Fibroblast of villous mesenchyme (primary cell): Measurements from ENCODE around the gene HOMER2. TPM values are rescaled to one million over a fixed set of nuclear protein-coding genes. Genes with fewer than 3 reads are reported as not detected.

Experiments used
- DNase-seq: peaks from one replicate; pipeline ENCODE4 v3.0.0-alpha.2; 2010; ENCODE audit warnings: low read depth
- H3K4me3 ChIP-seq: 2 replicates; pipeline ENCODE4 v1.5.1; 2011; ENCODE audit warnings: low read depth, mild to moderate bottlenecking, low read length
- CTCF ChIP-seq: IDR thresholded peaks from 2 replicates; pipeline ENCODE4 v1.5.1; 2012; ENCODE audit warnings: low read depth, mild to moderate bottlenecking, low read length; ENCODE audit not compliant: insufficient read depth
- total RNA-seq: library from RNA; depleted of rRNA; stranded (reverse); fragments of >200 nt; gene quantifications from 2 replicates; pipeline ENCODE4 v1.2.3, GENCODE V29; 2012

HOMER2 gene
- total RNA-seq, 1 donor: 1.3 TPM

GRCh38 chr15:82840166-82840565, 112.4 kb downstream of the HOMER2 start:
- no peak for DNase-seq
- no peak for TF ChIP-seq CTCF
- no peak overlapping the region for H3K4me3 ChIP-seq

- TF ChIP-seq CTCF: no peak
- no peak overlapping the region for H3K4me3 ChIP-seq
- no peak for DNase-seq
These were observed 113.4 kb downstream of the HOMER2 start for GRCh38 chr15:82839136-82839535.

- no peak for TF ChIP-seq CTCF
- no peak for DNase-seq
- no peak overlapping the region for H3K4me3 ChIP-seq
These were observed 114.3 kb downstream of the HOMER2 start for GRCh38 chr15:82838096-82838735.

- no peak overlapping the region for H3K4me3 ChIP-seq
- TF ChIP-seq CTCF: no peak
- no peak for DNase-seq
These were observed 117.1 kb downstream of the HOMER2 start for GRCh38 chr15:82835391-82835917.

GRCh38 chr15:82833362-82833682, 119.2 kb downstream of the HOMER2 start:
- no peak for DNase-seq
- TF ChIP-seq CTCF: no peak
- no peak overlapping the region for H3K4me3 ChIP-seq

GRCh38 chr15:82832601-82833361, 119.7 kb downstream of the HOMER2 start:
- H3K4me3 ChIP-seq: no peak overlapping the region
- peak; percentile 15 for TF ChIP-seq CTCF
- DNase-seq: peak; percentile 75
